H9 (cell line): ENCODE measurements around the gene RAB3IP. TPM values are rescaled to one million over a fixed set of nuclear protein-coding genes. Genes with fewer than 3 reads are reported as not detected.

Experiments used
- DNase-seq: peaks from one replicate; pipeline ENCODE4 v3.0.0-alpha.2; 2017
- H2AFZ ChIP-seq: one replicate; pipeline ENCODE4 v1.6.1; 2013; ENCODE audit warnings: mild to moderate bottlenecking, low read length, control low read depth, moderate library complexity
- H2AK5ac ChIP-seq: 2 replicates; pipeline ENCODE4 v1.6.1; 2013; ENCODE audit warnings: low read length, control low read depth, mixed read lengths; ENCODE audit not compliant: insufficient read length
- H2BK120ac ChIP-seq: one replicate; pipeline ENCODE4 v1.6.1; 2013; ENCODE audit warnings: low read depth, mild to moderate bottlenecking, low read length, control low read depth, inconsistent platforms; ENCODE audit not compliant: poor library complexity, severe bottlenecking
- H2BK12ac ChIP-seq: 2 replicates; pipeline ENCODE4 v1.6.1; 2013; ENCODE audit warnings: low read length, control low read depth, mixed read lengths, low read depth; ENCODE audit not compliant: insufficient read length
- H2BK15ac ChIP-seq: 2 replicates; pipeline ENCODE4 v1.6.1; 2013; ENCODE audit warnings: low read depth, low read length, control low read depth
- H2BK20ac ChIP-seq: one replicate; pipeline ENCODE4 v1.6.1; 2013; ENCODE audit warnings: low read depth, mild to moderate bottlenecking, low read length, control low read depth, inconsistent platforms; ENCODE audit not compliant: poor library complexity, severe bottlenecking
- H2BK5ac ChIP-seq: 2 replicates; pipeline ENCODE4 v1.6.1; 2013; ENCODE audit warnings: low read length, control low read depth, mixed read lengths; ENCODE audit not compliant: insufficient read length
- H3K14ac ChIP-seq: 2 replicates; pipeline ENCODE4 v1.6.1; 2013; ENCODE audit warnings: low read length, control low read depth; ENCODE audit not compliant: insufficient read depth
- H3K18ac ChIP-seq: 2 replicates; pipeline ENCODE4 v1.6.1; 2013; ENCODE audit warnings: low read depth, mild to moderate bottlenecking, mixed read lengths, low read length, control low read depth; ENCODE audit not compliant: insufficient read length
- H3K23ac ChIP-seq: 2 replicates; pipeline ENCODE4 v1.6.1; 2013; ENCODE audit warnings: low read length, control low read depth, mixed read lengths, low read depth; ENCODE audit not compliant: insufficient read length
- H3K23me2 ChIP-seq: 2 replicates; pipeline ENCODE4 v1.6.1; 2013; ENCODE audit warnings: low read depth, mild to moderate bottlenecking, mixed read lengths, low read length, control low read depth; ENCODE audit not compliant: insufficient read length, poor library complexity, severe bottlenecking
- H3K27ac ChIP-seq: 2 replicates; pipeline ENCODE4 v1.5.1; 2013; ENCODE audit warnings: low read length, control low read depth, mixed read lengths, low read depth; ENCODE audit not compliant: insufficient read length
- H3K27me3 ChIP-seq: 2 replicates; pipeline ENCODE4 v1.6.1; 2013; ENCODE audit warnings: low read length, control low read depth, inconsistent platforms; ENCODE audit not compliant: insufficient read depth
- H3K4ac ChIP-seq: 2 replicates; pipeline ENCODE4 v1.6.1; 2013; ENCODE audit warnings: low read depth, mild to moderate bottlenecking, control low read depth, inconsistent platforms, low read length, moderate library complexity
- H3K4me1 ChIP-seq: 2 replicates; pipeline ENCODE4 v1.6.1; 2013; ENCODE audit warnings: low read length, control low read depth, inconsistent platforms; ENCODE audit not compliant: insufficient read depth
- H3K4me2 ChIP-seq: 2 replicates; pipeline ENCODE4 v1.6.1; 2013; ENCODE audit warnings: low read length, control low read depth, mixed read lengths; ENCODE audit not compliant: insufficient read length, insufficient read depth
- H3K56ac ChIP-seq: 2 replicates; pipeline ENCODE4 v1.6.1; 2013; ENCODE audit warnings: low read depth, mild to moderate bottlenecking, mixed read lengths, low read length, control low read depth; ENCODE audit not compliant: insufficient read length
- H3K79me1 ChIP-seq: 2 replicates; pipeline ENCODE4 v1.6.1; 2013; ENCODE audit warnings: low read depth, mild to moderate bottlenecking, moderate library complexity, low read length, control low read depth, inconsistent platforms; ENCODE audit not compliant: insufficient read depth, poor library complexity, severe bottlenecking
- H3K79me2 ChIP-seq: 2 replicates; pipeline ENCODE4 v1.6.1; 2013; ENCODE audit warnings: low read length, control low read depth, inconsistent platforms; ENCODE audit not compliant: insufficient read depth
- H3K9ac ChIP-seq: 2 replicates; pipeline ENCODE4 v1.6.1; 2013; ENCODE audit warnings: low read length, control low read depth, mixed read lengths; ENCODE audit not compliant: insufficient read length; ENCODE audit errors: extremely low read depth
- H3K9me3 ChIP-seq: one replicate; pipeline ENCODE4 v1.6.1; 2013; ENCODE audit warnings: low read depth, low read length, inconsistent platforms; ENCODE audit not compliant: control insufficient read depth
- H3T11ph ChIP-seq: one replicate; pipeline ENCODE4 v1.6.1; 2013; ENCODE audit warnings: mild to moderate bottlenecking, low read length, control low read depth, inconsistent platforms
- H4K20me1 ChIP-seq: one replicate; pipeline ENCODE4 v1.6.1; 2013; ENCODE audit not compliant: control insufficient read depth, insufficient read length, insufficient read depth
- H4K5ac ChIP-seq: 2 replicates; pipeline ENCODE4 v1.6.1; 2013; ENCODE audit warnings: low read depth, mild to moderate bottlenecking, mixed read lengths, low read length, control low read depth; ENCODE audit not compliant: insufficient read length
- H4K8ac ChIP-seq: replicated peaks from 2 replicates; pipeline ENCODE4 v1.6.1; 2013; ENCODE audit warnings: low read length, control low read depth, mixed read lengths, low read depth; ENCODE audit not compliant: insufficient read length
- H4K91ac ChIP-seq: 2 replicates; pipeline ENCODE4 v1.6.1; 2013; ENCODE audit warnings: low read depth, mild to moderate bottlenecking, moderate library complexity, mixed read lengths, low read length, control low read depth; ENCODE audit not compliant: insufficient read length
- H3K27ac Mint-ChIP-seq, 3 experiments: 2 replicates in 2 of 3; 3 replicates in 1 of 3; pipeline ENCODE4 v1.8.0; 2020 to 2021; ENCODE audit warnings: mixed read lengths in 3 of 3, mild to moderate bottlenecking in 1 of 3, moderate library complexity in 1 of 3
- H3K27me3 Mint-ChIP-seq: 2 replicates; pipeline ENCODE4 v1.8.0; 2021; ENCODE audit warnings: low read depth, mild to moderate bottlenecking, moderate library complexity, mixed read lengths
- H3K36me3 Mint-ChIP-seq, 3 experiments: 2 replicates in 2 of 3; 3 replicates in 1 of 3; pipeline ENCODE4 v1.8.0; 2020 to 2021; ENCODE audit warnings: low read depth in 3 of 3, mixed read lengths in 3 of 3; ENCODE audit not compliant: insufficient read depth in 1 of 3
- H3K4me1 Mint-ChIP-seq, 2 experiments: 2 replicates each; pipeline ENCODE4 v1.8.0; 2020; ENCODE audit warnings: mixed read lengths in 2 of 2
- H3K4me3 Mint-ChIP-seq, 2 experiments: 2 replicates in 1 of 2; 3 replicates in 1 of 2; pipeline ENCODE4 v1.8.0; 2020 to 2021; ENCODE audit warnings: mild to moderate bottlenecking in 2 of 2, mixed read lengths in 2 of 2, moderate library complexity in 1 of 2
- H3K9me3 Mint-ChIP-seq, 2 experiments: 2 replicates in 1 of 2; 3 replicates in 1 of 2; pipeline ENCODE4 v1.8.0; 2020; ENCODE audit warnings: mild to moderate bottlenecking in 2 of 2, mixed read lengths in 2 of 2, moderate library complexity in 1 of 2
- WGBS: extraction: QIAGEN DNeasy Blood & Tissue Kit; methylation state at CpG from one replicate; pipeline ENCODE4 v1.1.7; 2013; ENCODE audit warnings: missing lambda C conversion rate, low lambda C conversion rate, mixed read lengths; ENCODE audit not compliant: insufficient read length; ENCODE audit errors: extremely low coverage; 5-methylcytosine and 5-hydroxymethylcytosine counted together
- total RNA-seq: library from RNA; stranded (reverse); gene quantifications from 2 replicates; pipeline ENCODE4 v1.2.1, GENCODE V29; 2021
- TF ChIP-seq, protein P1 (sequence below): fragments of 200-600 bp; sonication (generic); conservative IDR thresholded peaks from 3 replicates; pipeline ENCODE4 v1.8.0; 2021; ENCODE audit warnings: antibody characterized with exemption, mild to moderate bottlenecking

Gene RAB3IP
- total RNA-seq, 1 experiment from 2014 or later, result 45.5 TPM

DNA sequence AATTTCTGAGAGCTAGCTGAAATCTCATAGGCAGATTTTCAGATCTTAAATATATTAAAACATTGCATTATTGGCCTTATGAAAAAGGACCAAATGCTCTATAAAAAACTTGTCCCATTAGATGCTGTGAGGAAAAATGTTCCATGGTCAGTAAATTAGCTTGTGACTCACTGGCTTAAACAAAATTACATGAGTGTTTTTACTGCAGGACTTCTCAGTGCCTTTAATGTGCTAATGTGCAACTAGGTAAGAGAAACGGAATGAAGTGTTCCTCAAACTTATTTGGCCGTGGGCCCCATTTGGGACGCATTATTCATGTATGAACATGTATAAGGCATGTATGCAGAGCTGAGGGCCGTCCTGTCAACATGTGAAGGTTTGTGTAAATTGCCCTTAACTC lies 128.0 kb downstream of the RAB3IP start:
- no peak overlapping the region for H3K27ac ChIP-seq
- H3K4ac ChIP-seq, result no peak overlapping the region
- H3K36me3 Mint-ChIP-seq, result no peaks in the 10 kb centered on the region
- H3K4me1 ChIP-seq, result no peaks in the 10 kb centered on the region
- no peak overlapping the region for H3K56ac ChIP-seq
- H3K4me2 ChIP-seq, result no peak overlapping the region
- H2BK5ac ChIP-seq, result no peak overlapping the region
- no peaks in the 10 kb centered on the region for H3K27me3 ChIP-seq
- H3K23ac ChIP-seq, result no peak overlapping the region
- no peaks in the 10 kb centered on the region for H3K23me2 ChIP-seq
- no peaks in the 10 kb centered on the region for H3K79me1 ChIP-seq
- no peak overlapping the region for H2BK20ac ChIP-seq
- H3K9ac ChIP-seq, result no peak overlapping the region
- H2AFZ ChIP-seq, result no peak overlapping the region
- no peak overlapping the region for H4K91ac ChIP-seq
- H4K20me1 ChIP-seq, result no peaks in the 10 kb centered on the region
- H2BK15ac ChIP-seq, result no peak overlapping the region
- H3K4me1 Mint-ChIP-seq, result no peaks in the 10 kb centered on the region
- H3K18ac ChIP-seq, result no peak overlapping the region
- no peak overlapping the region for H3T11ph ChIP-seq
- no peaks in the 10 kb centered on the region for H3K9me3 Mint-ChIP-seq
- no peak overlapping the region for H3K4me3 Mint-ChIP-seq
- no peak overlapping the region for H2BK12ac ChIP-seq
- H3K27ac Mint-ChIP-seq, result no peak overlapping the region
- no CpG with 5 or more reads among the region's 4 CpGs for WGBS
- H3K9me3 ChIP-seq, result no peaks in the 10 kb centered on the region
- no peak overlapping the region for H4K8ac ChIP-seq
- H2BK120ac ChIP-seq, result no peak overlapping the region
- no peak overlapping the region for H2AK5ac ChIP-seq
- TF ChIP-seq, protein P1, sequence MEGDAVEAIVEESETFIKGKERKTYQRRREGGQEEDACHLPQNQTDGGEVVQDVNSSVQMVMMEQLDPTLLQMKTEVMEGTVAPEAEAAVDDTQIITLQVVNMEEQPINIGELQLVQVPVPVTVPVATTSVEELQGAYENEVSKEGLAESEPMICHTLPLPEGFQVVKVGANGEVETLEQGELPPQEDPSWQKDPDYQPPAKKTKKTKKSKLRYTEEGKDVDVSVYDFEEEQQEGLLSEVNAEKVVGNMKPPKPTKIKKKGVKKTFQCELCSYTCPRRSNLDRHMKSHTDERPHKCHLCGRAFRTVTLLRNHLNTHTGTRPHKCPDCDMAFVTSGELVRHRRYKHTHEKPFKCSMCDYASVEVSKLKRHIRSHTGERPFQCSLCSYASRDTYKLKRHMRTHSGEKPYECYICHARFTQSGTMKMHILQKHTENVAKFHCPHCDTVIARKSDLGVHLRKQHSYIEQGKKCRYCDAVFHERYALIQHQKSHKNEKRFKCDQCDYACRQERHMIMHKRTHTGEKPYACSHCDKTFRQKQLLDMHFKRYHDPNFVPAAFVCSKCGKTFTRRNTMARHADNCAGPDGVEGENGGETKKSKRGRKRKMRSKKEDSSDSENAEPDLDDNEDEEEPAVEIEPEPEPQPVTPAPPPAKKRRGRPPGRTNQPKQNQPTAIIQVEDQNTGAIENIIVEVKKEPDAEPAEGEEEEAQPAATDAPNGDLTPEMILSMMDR, result no peak
- no peak overlapping the region for H3K14ac ChIP-seq
- H4K5ac ChIP-seq, result no peak overlapping the region
- DNase-seq, result no peak
- no peaks in the 10 kb centered on the region for H3K79me2 ChIP-seq
- no peaks in the 10 kb centered on the region for H3K27me3 Mint-ChIP-seq
